Neural crest cell (in vitro differentiated cells): ENCODE results near the gene RAPGEF5. TPM values are rescaled to one million over a fixed set of nuclear protein-coding genes. Genes with fewer than 3 reads are reported as not detected.

Experiments
- DNase-seq: peaks from one replicate; pipeline ENCODE4 v3.0.0; 2021; ENCODE audit warnings: low read depth, mixed read lengths, low spot score
- H3K27ac Mint-ChIP-seq: one replicate; pipeline ENCODE4 v1.8.0; 2021; ENCODE audit warnings: mild to moderate bottlenecking, mixed read lengths; ENCODE audit not compliant: unreplicated experiment
- H3K27me3 Mint-ChIP-seq: 2 replicates; pipeline ENCODE4 v1.8.0; 2021; ENCODE audit warnings: low read depth, mild to moderate bottlenecking, mixed read lengths
- H3K36me3 Mint-ChIP-seq: 2 replicates; pipeline ENCODE4 v1.8.0; 2021; ENCODE audit warnings: low read depth, mild to moderate bottlenecking, mixed read lengths
- H3K4me1 Mint-ChIP-seq: 2 replicates; pipeline ENCODE4 v1.8.0; 2021; ENCODE audit warnings: mixed read lengths
- H3K4me3 Mint-ChIP-seq: one replicate; pipeline ENCODE4 v1.8.0; 2021; ENCODE audit warnings: mild to moderate bottlenecking, mixed read lengths
- H3K9me3 Mint-ChIP-seq: 2 replicates; pipeline ENCODE4 v1.8.0; 2021; ENCODE audit warnings: mixed read lengths
- total RNA-seq: library from RNA; stranded (reverse); gene quantifications from 2 replicates; pipeline ENCODE4 v1.2.1, GENCODE V29; 2021
- TF ChIP-seq, protein P1 (sequence below): fragments of 200-600 bp; sonication (generic); conservative IDR thresholded peaks from 2 replicates; pipeline ENCODE4 v1.5.0; 2021; ENCODE audit warnings: antibody characterized with exemption, mild to moderate bottlenecking

Gene RAPGEF5
- total RNA-seq, 1 donor from 2014 or later, result 6.0 TPM

DNA sequence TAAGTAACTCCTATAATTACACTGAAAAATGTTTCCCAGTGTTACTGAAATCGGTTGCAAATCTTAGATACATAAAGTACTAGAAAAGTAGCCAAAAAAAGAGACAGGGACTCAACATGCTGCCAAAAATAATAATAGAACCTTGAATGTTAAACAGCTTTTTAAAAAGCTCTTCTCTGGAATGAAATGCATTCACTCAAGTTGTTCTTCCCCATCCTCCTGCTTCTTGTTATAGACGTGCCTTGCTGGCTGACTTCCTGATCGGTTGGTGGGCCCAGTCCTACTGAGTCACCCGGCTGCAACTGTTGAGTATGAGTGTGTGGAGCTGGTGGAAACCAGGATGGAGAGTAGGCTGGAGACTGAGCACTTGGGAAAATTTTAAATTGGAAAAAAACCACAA is 30.6 kb upstream of the RAPGEF5 start:
- H3K36me3 Mint-ChIP-seq, result no peaks in the 10 kb centered on the region
- no peak overlapping the region for H3K4me3 Mint-ChIP-seq
- no peaks in the 10 kb centered on the region for H3K4me1 Mint-ChIP-seq
- no peak for DNase-seq
- no peak overlapping the region for H3K27ac Mint-ChIP-seq
- no peaks in the 10 kb centered on the region for H3K27me3 Mint-ChIP-seq
- H3K9me3 Mint-ChIP-seq, result no peaks in the 10 kb centered on the region
- TF ChIP-seq, protein P1, sequence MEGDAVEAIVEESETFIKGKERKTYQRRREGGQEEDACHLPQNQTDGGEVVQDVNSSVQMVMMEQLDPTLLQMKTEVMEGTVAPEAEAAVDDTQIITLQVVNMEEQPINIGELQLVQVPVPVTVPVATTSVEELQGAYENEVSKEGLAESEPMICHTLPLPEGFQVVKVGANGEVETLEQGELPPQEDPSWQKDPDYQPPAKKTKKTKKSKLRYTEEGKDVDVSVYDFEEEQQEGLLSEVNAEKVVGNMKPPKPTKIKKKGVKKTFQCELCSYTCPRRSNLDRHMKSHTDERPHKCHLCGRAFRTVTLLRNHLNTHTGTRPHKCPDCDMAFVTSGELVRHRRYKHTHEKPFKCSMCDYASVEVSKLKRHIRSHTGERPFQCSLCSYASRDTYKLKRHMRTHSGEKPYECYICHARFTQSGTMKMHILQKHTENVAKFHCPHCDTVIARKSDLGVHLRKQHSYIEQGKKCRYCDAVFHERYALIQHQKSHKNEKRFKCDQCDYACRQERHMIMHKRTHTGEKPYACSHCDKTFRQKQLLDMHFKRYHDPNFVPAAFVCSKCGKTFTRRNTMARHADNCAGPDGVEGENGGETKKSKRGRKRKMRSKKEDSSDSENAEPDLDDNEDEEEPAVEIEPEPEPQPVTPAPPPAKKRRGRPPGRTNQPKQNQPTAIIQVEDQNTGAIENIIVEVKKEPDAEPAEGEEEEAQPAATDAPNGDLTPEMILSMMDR, result no peak

DNA sequence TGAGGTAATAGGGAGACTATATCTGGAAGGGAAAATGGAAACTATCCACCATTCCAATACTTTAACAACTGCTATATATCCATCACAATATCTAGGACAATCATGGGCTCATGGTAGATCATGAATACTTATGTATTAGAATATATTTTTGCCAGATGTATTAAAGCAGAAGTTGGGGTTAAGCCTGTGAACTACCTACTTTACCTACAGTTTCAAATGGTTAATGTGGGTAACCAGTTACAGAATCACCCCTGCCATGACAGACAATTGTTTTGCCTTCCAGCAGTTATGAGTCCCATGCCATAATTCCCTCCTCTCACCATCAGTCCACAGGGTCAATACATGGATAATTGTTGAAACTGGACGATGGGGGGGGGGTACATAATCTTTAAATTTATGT is 29.9 kb upstream of the RAPGEF5 start:
- H3K4me3 Mint-ChIP-seq, result no peak overlapping the region
- TF ChIP-seq, protein P1, result no peak
- no peaks in the 10 kb centered on the region for H3K4me1 Mint-ChIP-seq
- H3K27me3 Mint-ChIP-seq, result no peaks in the 10 kb centered on the region
- DNase-seq, result no peak
- H3K27ac Mint-ChIP-seq, result no peak overlapping the region
- H3K36me3 Mint-ChIP-seq, result no peaks in the 10 kb centered on the region
- no peaks in the 10 kb centered on the region for H3K9me3 Mint-ChIP-seq

DNA sequence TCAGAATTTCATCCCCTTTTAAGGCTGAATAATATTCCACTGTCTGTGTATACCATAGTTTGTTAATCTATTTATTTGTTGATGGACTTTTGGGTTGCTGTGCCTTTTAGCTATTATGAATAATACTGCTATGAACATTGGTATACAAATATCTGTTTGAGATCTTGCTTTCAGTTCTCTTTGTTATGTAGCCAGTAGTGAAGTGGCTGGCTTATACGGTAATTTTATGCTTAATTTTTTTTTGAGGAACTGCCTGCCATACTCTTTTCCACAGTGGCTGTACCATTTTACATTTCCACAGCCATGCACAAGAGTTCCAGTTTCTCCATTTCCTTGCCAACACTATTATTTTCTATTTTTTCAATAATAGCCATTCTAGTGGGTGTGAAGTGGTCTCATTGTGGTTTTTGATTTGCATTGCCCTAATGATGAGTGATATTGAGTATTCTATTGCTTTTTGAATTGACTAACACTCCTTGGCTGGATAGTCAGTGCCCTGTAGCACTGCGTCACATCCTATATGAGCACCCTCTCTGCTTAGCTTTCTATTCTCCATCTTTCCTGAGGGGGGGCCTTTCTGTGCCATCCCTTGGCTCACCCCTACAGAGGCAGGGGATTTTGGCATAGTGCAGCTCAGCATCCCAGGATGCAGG is 29.4 kb upstream of the RAPGEF5 start:
- no peak for DNase-seq
- H3K27ac Mint-ChIP-seq, result no peak overlapping the region
- no peaks in the 10 kb centered on the region for H3K27me3 Mint-ChIP-seq
- TF ChIP-seq, protein P1, result no peak
- no peak overlapping the region for H3K4me3 Mint-ChIP-seq
- no peaks in the 10 kb centered on the region for H3K4me1 Mint-ChIP-seq
- no peaks in the 10 kb centered on the region for H3K36me3 Mint-ChIP-seq
- H3K9me3 Mint-ChIP-seq, result no peaks in the 10 kb centered on the region

DNA sequence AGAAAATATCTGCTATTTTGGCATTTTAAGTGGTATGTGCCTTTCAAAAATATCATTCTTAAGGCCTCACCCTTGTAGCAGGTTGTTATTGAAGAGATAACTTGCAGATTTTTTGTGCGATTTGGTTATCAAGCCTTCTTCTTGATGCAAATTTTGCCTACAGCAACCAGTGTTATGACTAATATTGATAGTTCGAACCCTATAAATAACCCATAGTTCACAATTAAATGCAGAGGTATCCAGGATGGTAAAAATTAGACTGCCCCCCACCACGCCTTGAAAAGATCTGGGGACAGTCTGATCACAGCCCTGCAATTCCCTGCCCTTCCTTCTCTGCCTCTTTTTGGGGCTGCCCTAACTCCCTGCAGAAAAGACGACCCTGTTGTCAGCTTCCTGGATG is 28.4 kb upstream of the RAPGEF5 start:
- Mint-ChIP-seq H3K27me3 (no peaks in the 10 kb centered on the region), H3K4me1 (no peaks in the 10 kb centered on the region), H3K9me3 (no peaks in the 10 kb centered on the region), H3K27ac (no peak overlapping the region), H3K4me3 (no peak overlapping the region), H3K36me3 (no peaks in the 10 kb centered on the region)
- DNase-seq, result no peak
- TF ChIP-seq, protein P1, result no peak

DNA sequence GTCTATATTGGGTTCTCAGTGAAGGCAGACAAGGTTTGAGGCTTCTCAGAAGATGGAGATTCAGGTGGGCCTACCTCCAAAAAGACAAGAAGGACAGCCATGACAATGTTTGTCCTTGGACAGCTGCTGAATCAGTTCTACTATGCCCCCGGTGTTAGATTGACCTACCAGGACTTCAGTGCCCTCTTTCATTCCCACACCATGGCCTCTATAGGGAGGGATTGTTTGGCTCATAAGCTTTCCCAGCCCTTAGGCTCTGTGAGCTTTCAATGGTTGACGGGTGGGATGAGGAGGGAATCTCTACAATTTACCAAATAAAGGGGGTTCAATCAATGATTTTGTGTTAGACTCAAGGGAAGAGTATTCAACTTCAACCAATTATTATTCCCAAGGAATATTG is 23.4 kb upstream of the RAPGEF5 start:
- Mint-ChIP-seq H3K4me3 (no peak overlapping the region), H3K36me3 (no peaks in the 10 kb centered on the region), H3K27me3 (no peaks in the 10 kb centered on the region), H3K4me1 (peaks cover 5% of the 10 kb centered on the region), H3K27ac (no peak overlapping the region), H3K9me3 (peaks cover 2% of the 10 kb centered on the region)
- TF ChIP-seq, protein P1, result no peak
- no peak for DNase-seq
